Measurements from ENCODE around the gene DEPP1. TPM values are rescaled to one million over a fixed set of nuclear protein-coding genes. Genes with fewer than 3 reads are reported as not detected.

DEPP1 gene
- total and polyA plus RNA-seq, 2 of the 13 experiments (the other 11 are each of a cell fraction or from before 2014, with no cell fraction given) = 14.8 to 270 TPM

- TF ChIP-seq, protein P1, sequence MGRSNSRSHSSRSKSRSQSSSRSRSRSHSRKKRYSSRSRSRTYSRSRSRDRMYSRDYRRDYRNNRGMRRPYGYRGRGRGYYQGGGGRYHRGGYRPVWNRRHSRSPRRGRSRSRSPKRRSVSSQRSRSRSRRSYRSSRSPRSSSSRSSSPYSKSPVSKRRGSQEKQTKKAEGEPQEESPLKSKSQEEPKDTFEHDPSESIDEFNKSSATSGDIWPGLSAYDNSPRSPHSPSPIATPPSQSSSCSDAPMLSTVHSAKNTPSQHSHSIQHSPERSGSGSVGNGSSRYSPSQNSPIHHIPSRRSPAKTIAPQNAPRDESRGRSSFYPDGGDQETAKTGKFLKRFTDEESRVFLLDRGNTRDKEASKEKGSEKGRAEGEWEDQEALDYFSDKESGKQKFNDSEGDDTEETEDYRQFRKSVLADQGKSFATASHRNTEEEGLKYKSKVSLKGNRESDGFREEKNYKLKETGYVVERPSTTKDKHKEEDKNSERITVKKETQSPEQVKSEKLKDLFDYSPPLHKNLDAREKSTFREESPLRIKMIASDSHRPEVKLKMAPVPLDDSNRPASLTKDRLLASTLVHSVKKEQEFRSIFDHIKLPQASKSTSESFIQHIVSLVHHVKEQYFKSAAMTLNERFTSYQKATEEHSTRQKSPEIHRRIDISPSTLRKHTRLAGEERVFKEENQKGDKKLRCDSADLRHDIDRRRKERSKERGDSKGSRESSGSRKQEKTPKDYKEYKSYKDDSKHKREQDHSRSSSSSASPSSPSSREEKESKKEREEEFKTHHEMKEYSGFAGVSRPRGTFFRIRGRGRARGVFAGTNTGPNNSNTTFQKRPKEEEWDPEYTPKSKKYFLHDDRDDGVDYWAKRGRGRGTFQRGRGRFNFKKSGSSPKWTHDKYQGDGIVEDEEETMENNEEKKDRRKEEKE (IDR thresholded peaks at IDR 0.05) = no peak
- no peak for TF ChIP-seq PLSCR1 (CRISPR knock-in tag; IDR thresholded peaks at IDR 0.05; ENCODE audit: borderline replicate concordance)
- TF ChIP-seq PAF1 (CRISPR knock-in tag; IDR thresholded peaks at IDR 0.05) = peak; percentile 89
- TF ChIP-seq, protein P2, sequence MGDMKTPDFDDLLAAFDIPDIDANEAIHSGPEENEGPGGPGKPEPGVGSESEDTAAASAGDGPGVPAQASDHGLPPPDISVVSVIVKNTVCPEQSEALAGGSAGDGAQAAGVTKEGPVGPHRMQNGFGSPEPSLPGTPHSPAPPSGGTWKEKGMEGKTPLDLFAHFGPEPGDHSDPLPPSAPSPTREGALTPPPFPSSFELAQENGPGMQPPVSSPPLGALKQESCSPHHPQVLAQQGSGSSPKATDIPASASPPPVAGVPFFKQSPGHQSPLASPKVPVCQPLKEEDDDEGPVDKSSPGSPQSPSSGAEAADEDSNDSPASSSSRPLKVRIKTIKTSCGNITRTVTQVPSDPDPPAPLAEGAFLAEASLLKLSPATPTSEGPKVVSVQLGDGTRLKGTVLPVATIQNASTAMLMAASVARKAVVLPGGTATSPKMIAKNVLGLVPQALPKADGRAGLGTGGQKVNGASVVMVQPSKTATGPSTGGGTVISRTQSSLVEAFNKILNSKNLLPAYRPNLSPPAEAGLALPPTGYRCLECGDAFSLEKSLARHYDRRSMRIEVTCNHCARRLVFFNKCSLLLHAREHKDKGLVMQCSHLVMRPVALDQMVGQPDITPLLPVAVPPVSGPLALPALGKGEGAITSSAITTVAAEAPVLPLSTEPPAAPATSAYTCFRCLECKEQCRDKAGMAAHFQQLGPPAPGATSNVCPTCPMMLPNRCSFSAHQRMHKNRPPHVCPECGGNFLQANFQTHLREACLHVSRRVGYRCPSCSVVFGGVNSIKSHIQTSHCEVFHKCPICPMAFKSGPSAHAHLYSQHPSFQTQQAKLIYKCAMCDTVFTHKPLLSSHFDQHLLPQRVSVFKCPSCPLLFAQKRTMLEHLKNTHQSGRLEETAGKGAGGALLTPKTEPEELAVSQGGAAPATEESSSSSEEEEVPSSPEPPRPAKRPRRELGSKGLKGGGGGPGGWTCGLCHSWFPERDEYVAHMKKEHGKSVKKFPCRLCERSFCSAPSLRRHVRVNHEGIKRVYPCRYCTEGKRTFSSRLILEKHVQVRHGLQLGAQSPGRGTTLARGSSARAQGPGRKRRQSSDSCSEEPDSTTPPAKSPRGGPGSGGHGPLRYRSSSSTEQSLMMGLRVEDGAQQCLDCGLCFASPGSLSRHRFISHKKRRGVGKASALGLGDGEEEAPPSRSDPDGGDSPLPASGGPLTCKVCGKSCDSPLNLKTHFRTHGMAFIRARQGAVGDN (CRISPR knock-in tag; IDR thresholded peaks at IDR 0.05) = peak; percentile 79
- TF ChIP-seq TP53 (CRISPR knock-in tag; conservative IDR thresholded peaks at IDR 0.05) = 0 out of 2 replicates have a peak, but pooled peaks have one; percentile 63
- TF ChIP-seq DMAP1 (CRISPR knock-in tag; IDR thresholded peaks at IDR 0.05) = no peak
- TF ChIP-seq SATB2 (CRISPR knock-in tag; IDR thresholded peaks at IDR 0.05) = no peak
- no peak; the same call in 1 of the 2 replicates for TF ChIP-seq MYPOP (CRISPR knock-in tag; IDR thresholded peaks at IDR 0.05)
- no peak for TF ChIP-seq SETDB1 (CRISPR knock-in tag; IDR thresholded peaks at IDR 0.05; ENCODE audit: borderline replicate concordance)
- peak; percentile 48; the same call in 1 of the 2 replicates for TF ChIP-seq IKZF5 (CRISPR knock-in tag; IDR thresholded peaks at IDR 0.05)
- TF ChIP-seq RBM39 (IDR thresholded peaks at IDR 0.05; ENCODE audit: low read depth, low read length, poor library complexity, severe bottlenecking) = peak; percentile 77
- peak; percentile 28; the same call in 1 of the 2 replicates for TF ChIP-seq HDAC2 (CRISPR knock-in tag; IDR thresholded peaks at IDR 0.05)
- TF ChIP-seq ZNF317 (CRISPR knock-in tag; IDR thresholded peaks at IDR 0.05) = peak; percentile 22; the same call in 1 of the 2 replicates
- TF ChIP-seq ZNF790 (CRISPR knock-in tag; IDR thresholded peaks at IDR 0.05; ENCODE audit: borderline replicate concordance) = no peak
- peak; percentile 28; the same call in 1 of the 2 replicates for TF ChIP-seq SAP130 (CRISPR knock-in tag; IDR thresholded peaks at IDR 0.05; ENCODE audit: low read depth)
- TF ChIP-seq REPIN1 (CRISPR knock-in tag; IDR thresholded peaks at IDR 0.05; ENCODE audit: borderline replicate concordance, low read depth) = no peak
- TF ChIP-seq HES4 (CRISPR knock-in tag; IDR thresholded peaks at IDR 0.05; ENCODE audit: borderline replicate concordance) = no peak
- TF ChIP-seq KLF16 (CRISPR knock-in tag; IDR thresholded peaks at IDR 0.05) = no peak; a peak in 1 of 4 replicates
- no peak for TF ChIP-seq ZNF274 (CRISPR knock-in tag; IDR thresholded peaks at IDR 0.05)
Measured at GRCh38 chr10:44974628-44975430, 3.8 kb downstream of the DEPP1 start (continued).
